GM18508 (cell line): ENCODE results near the gene DEPP1.

Experiments used
- ATAC-seq: cut with Tn5 transposase; IDR thresholded peaks from one replicate; pipeline ENCODE4 v1.9.1; 2021; ENCODE audit warnings: moderate number of reproducible peaks; ENCODE audit not compliant: insufficient read depth, unreplicated experiment

DEPP1 gene

GRCh38 chr10:44936314-44936975 lies 42.2 kb downstream of the DEPP1 start:
- no peak for ATAC-seq

- ATAC-seq: no peak
Observed at GRCh38 chr10:44935966-44936295, 42.7 kb downstream of the DEPP1 start.

- no peak for ATAC-seq
Observed at GRCh38 chr10:44935201-44935965, 43.2 kb downstream of the DEPP1 start.

DNA sequence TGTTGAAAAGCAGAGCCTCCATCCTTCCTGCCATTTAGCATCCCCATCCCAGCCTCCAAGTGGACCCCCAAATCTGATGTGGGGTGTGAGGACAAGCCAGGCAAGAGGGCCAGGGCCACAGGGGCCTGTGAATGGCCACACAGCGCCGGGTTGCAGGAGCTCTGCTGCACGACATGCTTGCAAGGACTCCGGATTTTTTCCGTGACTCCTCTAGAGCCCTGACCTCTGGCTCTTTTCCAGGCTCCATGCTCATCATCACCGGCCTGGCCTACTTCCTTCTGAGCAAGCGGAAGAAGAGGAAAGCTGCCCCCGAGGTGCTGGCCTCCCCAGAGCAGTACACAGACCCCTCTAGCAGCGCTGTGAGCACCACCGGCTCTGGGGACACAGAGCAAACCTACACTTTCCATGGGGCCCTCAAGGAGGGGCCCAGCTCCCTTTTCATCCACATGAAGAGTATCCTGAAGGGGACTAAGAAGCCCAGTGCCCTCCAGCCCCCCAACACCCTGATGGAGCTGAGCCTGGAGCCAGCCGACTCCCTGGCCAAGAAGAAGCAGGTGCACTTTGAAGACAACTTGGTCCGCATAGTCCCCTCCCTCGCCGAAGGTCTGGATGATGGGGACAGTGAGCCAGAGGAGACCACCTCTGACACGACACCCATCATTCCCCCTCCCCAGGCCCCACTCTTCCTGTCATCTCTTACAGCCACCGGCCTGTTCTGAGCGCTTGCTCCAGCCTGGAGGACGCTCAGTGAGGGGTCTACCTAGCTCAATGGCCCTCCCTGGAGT lies 44.0 kb downstream of the DEPP1 start:
- no peak for ATAC-seq

DNA sequence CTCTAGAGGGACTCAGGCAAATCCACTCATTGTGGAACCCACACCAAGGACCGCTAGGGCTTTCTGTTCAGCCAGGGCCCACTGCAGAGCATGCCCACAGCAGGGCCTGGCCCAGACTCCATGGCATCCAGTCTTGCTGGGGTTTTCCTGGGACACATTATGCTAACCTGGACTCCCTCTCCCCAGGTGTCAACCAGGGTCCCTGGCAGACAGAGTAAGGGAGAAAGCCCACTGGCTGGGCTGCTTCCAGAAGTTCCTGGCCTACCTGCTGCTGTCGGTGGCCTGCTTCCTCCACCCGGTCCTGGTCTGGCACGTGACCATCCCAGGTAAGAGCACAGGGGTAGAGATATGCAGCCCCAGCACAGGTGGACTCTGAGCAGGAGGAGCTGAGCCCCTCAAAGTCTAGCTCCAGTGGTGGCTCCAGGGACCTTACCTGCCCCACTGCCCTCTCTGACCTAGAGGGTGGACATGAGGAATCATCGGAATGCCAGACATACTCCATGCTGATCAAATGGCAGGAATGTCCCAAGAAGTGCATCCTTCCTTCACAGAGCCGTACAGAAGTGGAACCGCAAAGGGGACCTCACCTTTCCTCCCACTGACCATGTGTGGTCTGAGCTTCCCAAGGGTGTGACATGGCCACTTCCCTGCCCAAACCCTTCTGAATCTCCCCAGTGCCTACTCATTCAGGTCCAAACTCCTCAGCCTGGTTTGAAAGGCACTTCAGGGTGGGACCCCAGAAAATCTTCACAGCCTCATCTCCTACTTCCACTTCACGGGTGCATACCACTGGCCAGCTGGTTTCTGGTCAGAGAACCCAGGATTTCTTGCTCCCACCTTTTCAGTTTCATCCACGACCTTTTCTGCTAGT lies 44.9 kb downstream of the DEPP1 start:
- no peak for ATAC-seq

DNA sequence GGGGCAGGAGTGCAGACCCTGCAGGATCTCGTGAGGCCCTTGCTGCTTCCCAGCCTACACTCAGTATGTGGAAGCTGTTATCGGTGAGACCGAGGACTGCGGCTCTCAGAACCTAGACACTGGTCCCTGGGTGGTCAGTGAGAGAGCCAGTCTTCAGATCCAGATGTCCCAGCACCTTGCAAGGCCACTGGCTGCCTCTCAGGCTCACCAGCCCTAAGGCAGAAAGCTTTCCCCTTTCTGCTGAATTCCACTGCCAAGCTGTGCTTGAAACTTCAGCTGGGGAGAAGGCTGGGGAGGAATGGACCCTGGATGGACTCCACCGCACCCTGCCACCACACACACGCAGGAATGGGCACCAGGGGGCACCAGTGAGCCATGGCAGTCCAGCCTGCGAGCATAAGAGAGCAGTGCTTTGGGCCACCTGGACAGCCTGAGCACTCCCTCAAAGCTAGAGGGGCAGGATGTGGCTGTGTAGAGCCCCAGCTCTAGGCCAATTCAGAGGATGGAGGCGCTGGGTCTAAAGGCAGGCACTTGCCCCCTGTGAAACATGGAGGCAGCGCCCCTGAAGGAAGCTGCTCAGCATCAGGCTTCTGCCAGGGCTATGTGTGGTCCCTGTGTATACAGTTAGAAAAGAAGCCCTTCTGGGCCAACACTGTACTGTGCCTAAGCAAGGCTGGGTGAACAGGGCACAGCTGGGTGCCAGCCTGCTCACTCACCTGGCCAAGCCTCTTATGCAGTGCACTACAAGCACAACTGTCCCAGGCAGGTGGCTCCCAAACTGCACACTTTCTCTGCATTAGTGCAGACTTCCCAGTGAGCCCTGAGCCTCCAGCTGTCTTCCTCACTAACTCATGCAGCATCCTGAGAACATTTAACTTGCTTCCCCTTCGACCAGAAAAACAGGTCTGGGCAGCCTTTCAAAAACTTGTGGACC lies 45.8 kb downstream of the DEPP1 start:
- peak; percentile 90 for ATAC-seq

DNA sequence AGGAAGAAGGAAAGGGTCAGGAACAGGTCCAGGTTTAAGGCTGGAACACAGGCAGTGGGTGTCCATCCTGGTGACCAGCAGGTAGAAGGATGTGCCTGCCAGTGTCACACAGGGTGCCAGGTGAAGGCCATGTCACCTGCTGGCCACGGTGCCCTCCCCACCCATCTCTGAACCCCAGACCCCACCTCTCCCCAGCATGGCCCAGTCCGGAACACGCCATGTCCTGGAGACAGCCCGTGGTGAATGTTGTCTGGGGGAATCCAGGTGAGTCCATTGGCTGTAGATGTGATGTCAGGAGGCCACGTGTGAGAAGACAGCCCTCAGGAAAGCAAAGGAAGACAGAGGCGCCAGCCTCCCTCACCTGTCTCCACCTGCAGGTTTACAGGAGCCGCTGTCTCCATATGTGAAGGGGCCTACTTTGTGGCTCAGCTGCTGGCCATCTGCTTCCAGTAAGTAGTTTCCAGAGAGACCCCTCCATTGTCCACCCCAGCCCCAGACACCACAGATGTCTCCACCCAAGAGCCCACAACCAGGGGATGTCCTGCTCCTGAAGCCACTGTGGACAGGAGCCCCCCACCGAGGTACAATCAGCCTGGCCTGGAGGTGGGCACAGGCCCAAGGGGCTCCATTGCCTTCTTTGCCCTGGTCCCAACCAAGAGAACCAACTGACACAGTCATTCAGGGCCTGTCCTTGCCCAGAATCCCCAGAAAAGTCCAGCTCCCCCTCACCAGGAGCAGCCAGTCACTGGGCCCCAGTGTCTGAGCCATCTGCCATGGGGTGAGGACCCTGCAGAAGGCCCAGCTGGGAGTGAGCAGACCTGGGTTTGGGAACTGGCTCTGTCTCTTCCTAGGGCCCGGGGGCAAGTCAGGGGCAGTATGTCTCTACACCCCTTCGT lies 46.7 kb downstream of the DEPP1 start:
- no peak for ATAC-seq

DNA sequence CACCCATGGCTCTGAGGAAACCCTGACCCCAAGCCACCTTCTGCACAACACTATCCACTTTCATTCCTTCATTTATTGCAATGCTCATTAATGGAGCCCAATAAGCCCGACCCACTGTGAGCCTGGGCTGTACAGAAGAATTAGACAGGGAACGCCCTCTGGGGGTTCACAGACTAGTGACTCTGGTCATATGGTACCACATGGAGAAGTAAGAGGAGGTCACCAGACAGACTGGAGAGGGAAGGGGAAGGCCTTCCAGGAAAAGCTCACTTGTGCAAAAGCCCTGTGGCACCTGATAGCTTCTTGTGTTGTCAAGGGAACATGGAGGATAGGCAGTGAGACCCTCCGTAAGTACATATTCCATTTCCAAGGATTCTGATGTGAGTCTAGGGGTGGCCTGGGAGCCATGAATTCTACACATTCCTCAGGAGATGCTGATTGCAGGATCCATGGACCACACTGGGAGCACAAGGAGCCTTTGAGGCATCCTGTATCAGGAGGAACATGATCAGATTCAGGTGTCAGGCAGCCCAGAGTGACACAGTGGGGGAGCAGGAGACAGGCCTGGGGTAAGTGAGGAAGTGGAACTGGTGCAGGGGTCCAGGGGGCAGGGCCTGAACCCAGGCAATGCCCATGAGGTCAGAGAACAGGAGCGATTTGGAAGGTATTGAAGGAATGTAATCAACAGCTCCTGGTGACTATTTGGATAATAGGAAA lies 47.5 kb downstream of the DEPP1 start:
- no peak for ATAC-seq

DNA sequence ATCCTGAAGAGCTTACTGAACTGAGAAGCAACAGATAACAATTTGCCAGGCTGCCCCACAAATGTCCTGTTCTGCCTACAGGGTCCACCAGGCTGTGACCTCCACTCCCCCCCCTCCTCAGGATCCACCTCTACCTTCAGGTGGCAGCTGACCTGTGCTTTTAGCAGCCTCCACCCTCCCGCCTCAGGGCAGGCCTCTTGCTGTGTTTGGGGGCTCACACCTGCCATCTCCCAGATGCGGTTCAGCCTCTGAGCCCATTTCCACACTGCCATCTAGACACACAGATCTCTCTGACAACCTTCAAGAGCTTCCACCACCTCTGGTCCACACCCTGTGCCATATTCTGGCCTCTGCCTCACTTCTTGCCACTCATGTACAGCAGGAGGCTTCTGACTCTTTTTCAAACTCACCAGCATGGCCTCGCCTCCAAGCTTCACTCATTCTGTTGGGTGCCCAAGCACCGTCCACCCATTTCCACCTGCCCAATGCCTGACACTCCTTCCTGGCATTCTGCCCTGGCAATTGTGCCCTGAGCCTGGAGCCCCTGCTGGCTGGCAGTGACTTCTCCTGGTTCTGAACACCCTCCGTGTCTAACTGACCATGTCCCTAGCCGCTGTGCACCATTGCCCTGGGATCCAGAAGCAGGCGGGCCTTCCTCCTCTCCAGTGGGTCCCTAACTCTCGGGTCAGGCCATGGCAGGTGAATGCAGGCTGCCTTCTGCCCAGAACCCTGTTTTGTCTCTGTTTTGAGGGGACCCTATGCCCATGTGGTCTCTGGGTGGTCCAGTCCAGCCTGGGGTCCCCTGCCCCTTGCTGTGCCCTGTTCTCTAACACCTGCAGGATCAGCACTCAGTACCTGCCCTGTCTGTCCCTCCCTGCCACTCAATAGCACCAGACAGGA lies 49.0 kb downstream of the DEPP1 start:
- ATAC-seq: no peak

DNA sequence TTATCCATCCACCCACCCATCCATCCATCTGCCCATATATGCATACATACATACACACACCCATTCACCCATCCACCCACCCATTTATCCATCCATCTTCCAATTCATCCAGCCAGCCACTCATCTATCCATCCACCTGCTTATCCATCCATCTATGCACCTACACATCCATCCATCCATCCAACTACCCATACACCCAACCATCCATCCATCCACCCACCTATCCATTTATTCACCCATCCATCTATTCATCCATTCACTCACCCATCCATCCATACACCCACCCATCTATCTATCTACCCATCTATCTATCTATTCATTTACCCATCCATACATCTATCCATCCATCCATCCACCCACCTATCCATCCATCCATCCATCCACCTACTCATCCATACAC lies 50.1 kb downstream of the DEPP1 start:
- ATAC-seq: no peak

- no peak for ATAC-seq
Observed at GRCh38 chr10:44927352-44927751, 51.3 kb downstream of the DEPP1 start.

- no peak for ATAC-seq
Observed at GRCh38 chr10:44926751-44927351, 51.8 kb downstream of the DEPP1 start.
